Epidermal melanocyte (primary cell): Measurements from ENCODE around the gene NTM.
A peak's percentile ranks its signal among the peaks of the same experiment; 100 is the strongest.

ENCODE experiments used
- DNase-seq: peaks from one replicate; pipeline ENCODE4 v3.0.0; 2011; ENCODE audit warnings: low spot score; ENCODE audit not compliant: insufficient read length

NTM gene

GRCh38 chr11:131685206-131685605 is 314.8 kb downstream of the NTM start:
- no peak for DNase-seq

GRCh38 chr11:131685906-131686305 is 315.5 kb downstream of the NTM start:
- DNase-seq = no peak

DNA sequence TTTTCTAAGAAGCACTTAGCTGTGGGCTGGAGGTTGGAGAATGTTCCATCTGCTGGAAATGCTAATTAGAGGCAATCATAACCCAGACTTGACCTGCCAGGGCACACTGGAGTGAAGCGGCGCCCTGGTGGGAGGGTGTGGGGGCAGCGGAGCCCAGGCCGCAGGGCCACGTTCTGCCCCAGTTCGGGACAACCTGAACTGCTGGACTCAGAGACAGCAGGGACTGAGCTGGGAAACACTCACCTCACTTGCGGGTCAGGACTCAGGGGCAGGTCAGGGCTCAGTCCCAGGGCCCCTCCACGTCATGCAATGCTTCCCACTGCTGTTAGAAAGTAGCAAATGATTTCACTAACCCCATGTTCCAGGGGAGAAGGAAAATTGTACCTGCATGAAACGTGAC is 316.4 kb downstream of the NTM start:
- no peak for DNase-seq

GRCh38 chr11:131687291-131688047 is 317.1 kb downstream of the NTM start:
- DNase-seq = no peak

DNA sequence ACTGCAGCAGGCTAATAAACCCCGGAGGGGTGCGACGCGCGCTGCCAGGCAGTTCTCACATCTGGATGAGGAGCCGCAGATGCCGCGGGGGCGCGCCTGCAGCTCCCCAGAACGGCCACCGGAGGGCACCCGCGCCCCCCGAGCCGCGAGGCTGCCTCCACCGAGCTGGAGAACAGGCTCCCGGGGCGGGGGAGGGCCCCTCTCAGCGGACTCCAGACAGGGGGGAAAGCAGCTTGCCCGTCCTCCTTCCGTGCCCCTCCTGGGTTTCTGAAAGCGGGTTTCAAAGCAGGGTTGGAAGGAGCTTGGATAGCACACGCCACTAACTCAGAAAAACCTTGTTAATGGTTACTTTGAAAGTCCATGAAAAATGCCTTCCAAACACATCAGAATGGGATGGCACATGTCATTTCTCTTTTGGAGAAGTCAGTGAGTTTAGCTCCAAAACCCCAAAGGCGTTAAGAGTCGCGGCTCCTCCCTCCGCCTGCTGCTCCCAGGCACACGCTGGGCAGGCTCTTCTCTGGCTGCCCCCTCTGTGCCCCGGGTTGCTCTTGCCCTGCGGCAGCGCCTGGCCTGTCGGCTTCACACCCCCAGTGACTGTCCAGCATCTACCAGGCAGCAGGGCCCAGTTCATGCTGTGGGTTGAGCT is 317.8 kb downstream of the NTM start:
- peak; percentile 79 for DNase-seq

DNA sequence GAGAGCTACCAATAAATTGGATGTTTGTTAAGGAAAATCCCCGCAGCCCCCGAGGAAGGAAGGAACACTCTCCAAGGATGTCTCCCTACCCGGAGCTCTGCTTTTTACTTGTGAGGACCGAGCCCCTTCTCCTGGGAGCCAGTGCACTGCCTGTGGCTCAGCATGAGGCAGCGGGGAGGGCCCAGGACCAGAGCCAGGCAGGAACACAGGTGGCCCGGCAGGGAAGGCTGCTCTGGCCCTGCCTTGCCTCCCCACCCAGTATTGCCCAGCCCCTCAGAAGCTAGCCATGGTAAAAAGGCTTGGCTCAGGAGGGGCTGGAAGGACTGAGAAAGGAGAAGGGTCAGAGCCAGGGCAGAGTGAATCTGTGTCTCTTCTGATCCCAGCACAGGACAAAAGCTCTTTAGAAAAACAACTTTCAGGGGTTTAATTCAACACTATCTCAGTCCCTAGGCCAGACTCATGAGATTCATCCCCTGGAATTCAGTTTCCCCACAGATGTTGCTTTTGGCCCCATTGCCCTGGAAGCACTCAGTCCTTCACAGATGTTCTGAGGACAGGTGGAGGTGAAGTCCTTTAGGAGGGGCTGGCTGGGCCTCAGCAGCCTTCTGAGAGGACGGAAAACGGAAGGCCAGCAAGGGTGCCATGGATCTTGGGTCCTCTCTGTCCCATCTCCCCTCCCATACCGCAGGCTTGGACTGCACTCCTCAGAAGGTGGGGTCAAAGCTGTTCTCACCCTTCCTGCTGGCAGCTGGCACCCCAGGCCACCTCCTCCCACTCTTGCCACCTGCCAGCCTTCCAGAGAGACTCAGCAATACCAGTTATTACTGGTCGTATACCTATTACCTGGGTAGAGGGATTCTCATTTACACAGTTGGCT is 318.9 kb downstream of the NTM start:
- no peak for DNase-seq

- DNase-seq = no peak
These were observed 319.9 kb downstream of the NTM start for GRCh38 chr11:131690362-131690761.

- no peak for DNase-seq
These were observed 320.4 kb downstream of the NTM start for GRCh38 chr11:131690776-131691175.

DNA sequence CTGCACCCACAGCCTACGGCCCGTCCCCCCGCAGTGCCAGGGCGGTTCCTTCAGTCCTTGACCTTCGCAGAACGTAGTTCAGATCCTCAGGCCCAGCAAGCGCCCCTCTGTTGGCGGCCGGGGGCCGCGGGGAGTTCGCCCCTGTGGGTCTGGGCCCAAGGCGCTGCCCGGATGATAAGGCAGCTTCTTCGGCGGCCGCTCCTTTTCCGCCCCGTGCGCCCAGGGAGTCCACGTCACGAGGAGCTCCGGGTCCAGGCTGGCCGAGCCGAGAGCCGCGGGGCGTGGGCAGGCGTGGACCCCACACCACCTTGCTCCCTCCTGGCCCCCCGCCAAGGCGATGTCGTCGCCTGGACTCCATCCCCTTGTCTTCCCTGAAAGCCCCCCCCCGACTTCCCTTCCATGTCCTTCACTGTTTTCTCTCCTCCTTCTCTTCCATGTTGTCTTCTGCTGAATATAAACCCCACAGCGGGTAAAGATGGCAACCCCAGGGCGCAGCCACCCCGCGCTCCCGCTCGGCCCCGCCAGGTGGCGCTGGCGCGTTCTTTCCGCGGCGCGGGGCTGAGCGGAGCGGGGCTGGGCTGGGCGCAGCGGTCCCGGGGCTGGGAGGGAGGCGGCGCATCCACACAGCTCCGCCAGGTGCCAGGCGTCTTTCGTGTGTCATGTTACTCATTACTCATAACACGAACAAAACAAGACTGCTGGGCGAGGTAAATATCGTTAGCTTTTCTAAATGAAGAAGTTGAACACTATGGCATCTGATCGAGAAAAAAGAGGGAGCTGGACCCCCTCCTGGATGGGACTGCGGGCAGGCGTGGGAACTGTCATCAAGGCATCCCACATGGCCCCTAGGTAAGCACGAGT is 321.0 kb downstream of the NTM start:
- no peak for DNase-seq

- no peak for DNase-seq
These were observed 321.7 kb downstream of the NTM start for GRCh38 chr11:131692151-131692550.

GRCh38 chr11:131692961-131693360 is 322.5 kb downstream of the NTM start:
- no peak for DNase-seq

DNA sequence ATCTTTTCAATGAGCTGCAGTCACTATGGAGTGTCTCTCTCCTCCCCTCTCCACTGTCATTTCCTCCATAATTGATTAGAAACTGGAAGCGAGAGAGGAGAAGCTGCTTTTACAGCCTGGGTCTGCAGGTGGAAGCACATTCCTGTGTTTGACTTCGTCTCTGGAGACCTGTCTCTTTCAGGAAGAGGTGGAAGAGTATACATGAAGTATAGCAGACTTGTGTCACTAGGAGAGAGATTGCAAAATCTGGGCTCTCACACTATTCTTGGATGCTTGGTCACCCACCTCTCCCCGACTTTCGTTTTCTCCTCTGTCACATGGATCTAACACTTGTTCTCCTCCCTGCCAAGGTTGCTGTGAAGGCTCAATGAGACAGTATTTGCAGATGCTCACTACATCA is 323.3 kb downstream of the NTM start:
- DNase-seq = no peak

DNA sequence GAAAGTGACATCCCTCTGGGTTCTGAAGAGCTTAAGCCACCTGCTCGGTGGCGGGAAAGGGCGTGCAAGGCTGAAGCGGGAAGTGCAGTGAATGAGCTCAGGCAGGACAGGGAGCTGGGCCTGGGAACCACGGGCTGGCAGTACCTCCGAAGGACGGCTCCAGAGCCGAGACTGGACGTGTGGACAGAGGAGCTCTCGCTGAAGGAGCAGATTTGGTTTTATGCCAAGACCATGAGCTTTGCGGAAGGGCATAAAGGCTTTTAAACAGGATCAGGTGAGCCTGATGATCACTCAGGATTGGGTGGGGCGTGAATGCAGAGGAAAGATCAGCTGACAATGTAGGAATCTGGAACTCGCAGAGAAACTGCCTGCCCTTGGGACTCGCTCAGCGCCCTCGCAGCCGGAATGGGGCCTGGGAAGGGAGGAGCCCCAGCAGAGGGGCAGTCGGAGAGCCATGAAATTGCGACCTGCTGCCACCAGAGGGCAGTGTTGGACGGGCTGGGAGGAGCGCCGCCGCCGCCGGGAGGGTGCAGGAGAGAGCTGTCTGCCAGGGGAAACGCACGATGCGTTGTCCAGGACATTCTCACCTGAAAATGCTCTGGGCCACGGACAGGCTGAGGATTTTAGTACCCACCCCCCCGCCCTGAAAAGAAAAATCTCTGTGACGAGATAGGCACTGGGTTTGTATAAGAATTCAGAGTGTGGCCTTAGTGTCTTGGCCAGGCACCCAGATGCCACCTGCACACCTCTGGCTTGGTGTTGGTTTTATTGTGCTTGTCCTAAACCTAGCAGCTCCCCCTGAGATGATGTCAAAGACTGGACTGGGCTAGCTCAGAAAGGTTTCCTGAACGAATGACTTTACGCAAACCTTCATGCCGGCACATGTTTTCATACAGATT is 324.4 kb downstream of the NTM start:
- DNase-seq = peak; percentile 67

DNA sequence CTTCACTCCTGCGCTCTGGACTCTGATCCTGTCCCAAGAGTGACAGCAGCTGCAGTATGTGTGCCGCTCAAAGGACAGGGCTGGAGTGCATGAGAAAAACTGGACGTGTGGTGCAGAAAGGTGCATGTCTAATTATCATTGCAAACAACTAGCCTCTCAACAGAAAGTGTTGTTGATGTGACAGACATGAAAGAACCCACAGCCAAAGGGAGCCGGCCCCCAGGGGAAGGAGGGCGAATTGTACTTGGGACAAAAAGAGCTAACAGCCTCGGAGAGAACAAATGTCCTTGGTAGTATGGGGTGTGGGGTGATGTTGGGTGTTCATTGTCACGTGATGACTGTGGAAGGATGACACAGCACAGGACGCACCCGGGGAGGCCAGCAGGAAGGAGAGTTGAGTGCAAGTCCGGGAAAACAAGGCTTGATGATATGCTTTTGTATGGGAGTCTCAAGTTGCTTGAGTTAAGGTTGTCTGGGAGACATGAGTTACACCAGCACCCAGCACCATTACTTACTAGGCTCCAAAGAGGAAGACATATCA is 325.5 kb downstream of the NTM start:
- no peak for DNase-seq

DNA sequence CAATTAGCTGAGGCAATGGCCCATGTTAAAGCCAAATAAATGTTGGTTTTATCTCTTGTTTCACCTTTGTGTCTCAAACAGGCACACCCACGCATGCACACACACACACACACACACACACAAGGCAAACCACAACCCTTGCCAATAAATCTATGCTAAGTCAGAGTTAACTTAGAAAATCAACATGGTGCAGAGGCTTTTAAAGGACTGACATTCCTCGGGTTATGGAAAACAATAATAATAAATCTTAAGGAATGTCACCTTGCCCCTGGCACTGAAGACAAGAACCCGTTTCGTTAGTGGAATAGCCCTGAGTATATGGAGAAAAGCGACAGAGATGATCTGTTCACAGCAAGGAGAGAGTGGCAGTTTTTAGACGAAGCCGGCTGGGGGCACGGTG is 326.3 kb downstream of the NTM start:
- DNase-seq = no peak

DNA sequence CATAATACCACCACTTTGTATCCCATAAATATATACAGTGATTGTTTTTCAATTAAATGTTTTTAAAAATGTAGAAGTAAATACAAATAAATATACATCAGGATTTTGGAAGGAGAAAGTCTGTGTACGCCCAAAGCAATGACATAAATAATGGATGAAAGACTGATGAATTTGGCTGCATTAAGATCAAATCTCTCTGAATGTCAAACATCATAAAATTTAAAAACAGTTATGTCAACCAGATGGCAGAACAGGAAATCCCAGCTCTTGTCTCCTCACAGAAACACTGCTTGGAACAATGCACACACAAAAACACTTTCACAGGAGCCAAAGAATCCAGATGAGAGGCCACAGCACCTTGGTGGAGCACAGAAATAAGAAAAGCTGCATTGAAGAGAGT is 332.9 kb downstream of the NTM start:
- no peak for DNase-seq

- no peak for DNase-seq
These were observed 334.3 kb downstream of the NTM start for GRCh38 chr11:131704682-131705081.

DNA sequence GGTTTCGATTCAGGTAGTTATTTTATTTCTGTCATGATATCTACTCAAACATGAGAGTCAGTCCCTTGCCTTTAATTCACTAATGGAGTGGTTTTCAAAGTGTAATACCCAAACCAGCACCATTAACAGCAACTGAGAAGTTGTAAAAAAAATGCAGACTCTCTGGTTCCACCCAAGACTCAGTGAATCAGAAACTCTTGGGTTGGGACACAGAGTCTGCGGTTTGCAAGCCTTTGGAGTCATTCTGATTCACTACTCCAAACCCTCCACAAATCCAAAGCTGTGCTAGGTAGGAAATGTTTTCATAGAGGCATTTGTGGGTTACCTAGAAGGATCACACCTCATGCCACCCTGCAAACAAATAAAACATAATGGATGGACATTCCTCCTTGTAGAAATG is 340.1 kb downstream of the NTM start:
- DNase-seq = no peak

GRCh38 chr11:131712897-131713296 is 342.5 kb downstream of the NTM start:
- no peak for DNase-seq

DNA sequence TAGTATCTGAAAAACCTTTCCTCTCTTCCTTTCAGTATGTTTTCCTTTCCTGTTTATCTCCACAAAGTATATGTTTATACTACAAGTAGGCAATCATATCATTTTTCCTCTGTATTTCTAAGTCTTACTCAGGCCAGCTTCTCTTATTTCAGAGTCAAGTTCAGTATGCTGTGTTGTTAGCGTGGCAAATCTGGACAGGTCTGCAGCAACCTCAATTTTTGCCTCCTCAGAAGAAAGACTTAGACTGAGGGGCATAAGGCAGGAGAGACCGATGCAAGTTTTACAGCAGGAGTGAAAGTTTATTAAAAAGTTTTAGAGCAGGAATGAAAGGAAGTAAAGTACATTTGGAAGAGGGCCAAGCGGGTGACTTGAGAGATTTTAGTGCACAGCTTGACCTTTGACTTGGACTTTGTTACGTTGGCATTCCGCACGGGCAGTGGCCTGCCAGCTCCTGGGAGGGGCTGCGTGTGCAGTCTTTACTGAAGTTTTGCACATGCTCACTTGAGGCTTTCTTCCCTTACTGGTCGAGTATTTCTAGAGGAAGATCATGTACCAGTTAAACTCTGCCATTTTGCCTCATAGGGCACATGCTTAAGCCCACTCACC is 343.2 kb downstream of the NTM start:
- DNase-seq = no peak
